Fibroblast of lung (primary cell): Measurements from ENCODE around the gene NACA. TPM values are rescaled to one million over a fixed set of nuclear protein-coding genes. Genes with fewer than 3 reads are reported as not detected.
A peak's percentile ranks its signal among the peaks of the same experiment; 100 is the strongest.
"Not testable (repeated sequence)": the region's sequence is repeated elsewhere in the genome, so short reads cannot be mapped to it uniquely, and the experiment has no call there.

ENCODE experiments used
- DNase-seq, 2 donors: peaks; one replicate each; pipeline versions ENCODE4 v3.0.0 to v3.0.0-alpha.2; 2010; ENCODE audit warnings: low read depth in 2 of 2
- H2AFZ ChIP-seq: 2 replicates; pipeline ENCODE4 v1.5.1; 2012; ENCODE audit warnings: low read length, control low read depth, inconsistent platforms
- H3K27ac ChIP-seq: 2 replicates; pipeline ENCODE4 v1.5.1; 2011; ENCODE audit warnings: low read length, control low read depth; ENCODE audit not compliant: insufficient read depth
- H3K27me3 ChIP-seq: 2 replicates; pipeline ENCODE4 v1.5.1; 2011; ENCODE audit warnings: mild to moderate bottlenecking, low read length; ENCODE audit not compliant: control insufficient read depth, insufficient read depth
- H3K36me3 ChIP-seq: 2 replicates; pipeline ENCODE4 v1.5.1; 2011; ENCODE audit warnings: low read length; ENCODE audit not compliant: control insufficient read depth, insufficient read depth
- H3K4me1 ChIP-seq: 2 replicates; pipeline ENCODE4 v1.5.1; 2011; ENCODE audit warnings: low read length; ENCODE audit not compliant: control insufficient read depth, insufficient read depth; ENCODE audit errors: extremely low read depth
- H3K4me2 ChIP-seq: 2 replicates; pipeline ENCODE4 v1.5.1; 2011; ENCODE audit warnings: low read length, control low read depth; ENCODE audit not compliant: insufficient read depth; ENCODE audit errors: extremely low read depth
- H3K4me3 ChIP-seq, 4 experiments: fragments of 200-600 bp in 1 of 4; sonication (generic) in 1 of 4; replicated peaks in 1 of 4; 2 replicates each; pipeline ENCODE4 v1.5.1; 2011 to 2016; ENCODE audit warnings: low read length in 4 of 4, low read depth in 3 of 4, mild to moderate bottlenecking in 3 of 4, control low read depth in 2 of 4, inconsistent platforms in 1 of 4, mixed read lengths in 1 of 4; ENCODE audit not compliant: insufficient read depth in 1 of 4; ENCODE audit errors: control extremely low read depth in 1 of 4
- H3K79me2 ChIP-seq: 2 replicates; pipeline ENCODE4 v1.5.1; 2012; ENCODE audit warnings: mild to moderate bottlenecking, low read length, inconsistent platforms; ENCODE audit not compliant: control insufficient read depth, insufficient read depth
- H3K9ac ChIP-seq: 2 replicates; pipeline ENCODE4 v1.5.1; 2011; ENCODE audit warnings: mild to moderate bottlenecking, low read length, control low read depth; ENCODE audit not compliant: insufficient read depth
- H3K9me3 ChIP-seq: 2 replicates; pipeline ENCODE4 v1.5.1; 2012; ENCODE audit warnings: low read depth, low read length; ENCODE audit not compliant: control insufficient read depth, insufficient read depth
- H4K20me1 ChIP-seq: 2 replicates; pipeline ENCODE4 v1.5.1; 2011; ENCODE audit warnings: low read length; ENCODE audit not compliant: control insufficient read depth, insufficient read depth; ENCODE audit errors: extremely low read depth
- EZH2 ChIP-seq: IDR thresholded peaks from 2 replicates; pipeline ENCODE4 v1.5.1; 2012; ENCODE audit warnings: low read length, control low read depth, mild to moderate bottlenecking; ENCODE audit errors: missing control alignments
- polyA plus RNA-seq, 2 donors: library from polyadenylated mRNA; depleted of rRNA in 1 of 2; stranded (reverse) in 1 of 2; unstranded in 1 of 2; fragments of >200 nt; gene quantifications; 2 replicates each; pipeline ENCODE4 v1.2.1, GENCODE V29; 2011 to 2012; ENCODE audit warnings: missing spikeins in 1 of 2
- total RNA-seq: library from RNA; depleted of rRNA; stranded (reverse); fragments of >200 nt; gene quantifications from 2 replicates; pipeline ENCODE4 v1.2.1, GENCODE V29; 2014
- TF ChIP-seq, protein P1 (sequence below), 2 donors: IDR thresholded peaks in 1 of 2; conservative IDR thresholded peaks in 1 of 2; 1 replicate in 1 of 2; 2 replicates in 1 of 2; pipeline ENCODE4 v1.5.1; 2011 to 2012; ENCODE audit warnings: low read length in 2 of 2, control low read depth in 1 of 2, inconsistent platforms in 1 of 2, low read depth in 1 of 2, mild to moderate bottlenecking in 1 of 2

The NACA gene
- total and polyA plus RNA-seq, 2 donors (not counting 1 experiment from before 2014, with no cell fraction given), result 971 to 1,188 TPM

DNA sequence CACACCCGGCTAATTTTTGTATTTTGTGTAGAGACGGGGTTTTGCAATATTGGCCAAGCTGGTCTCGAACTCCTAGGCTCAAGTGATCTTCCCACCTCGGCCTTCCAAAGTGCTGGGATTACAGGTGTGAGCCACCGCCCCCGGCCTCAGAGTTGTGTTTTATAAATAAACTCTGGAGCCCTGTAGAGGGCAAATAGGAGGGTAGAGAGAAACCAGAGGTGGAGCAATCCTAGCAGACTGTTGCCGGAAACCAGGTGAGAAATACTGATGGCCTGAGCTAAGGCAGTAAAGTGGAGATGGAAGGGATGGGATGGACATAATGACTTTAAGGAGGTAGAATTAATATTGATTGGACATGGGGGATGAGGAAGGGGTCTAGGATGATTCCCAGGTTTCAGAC is 35.4 kb upstream of the NACA start:
- H2AFZ ChIP-seq, result no peak overlapping the region
- no peaks in the 10 kb centered on the region for H3K4me1 ChIP-seq
- H3K36me3 ChIP-seq, result no peaks in the 10 kb centered on the region
- no peak for DNase-seq
- no peak for TF ChIP-seq EZH2
- TF ChIP-seq, protein P1, sequence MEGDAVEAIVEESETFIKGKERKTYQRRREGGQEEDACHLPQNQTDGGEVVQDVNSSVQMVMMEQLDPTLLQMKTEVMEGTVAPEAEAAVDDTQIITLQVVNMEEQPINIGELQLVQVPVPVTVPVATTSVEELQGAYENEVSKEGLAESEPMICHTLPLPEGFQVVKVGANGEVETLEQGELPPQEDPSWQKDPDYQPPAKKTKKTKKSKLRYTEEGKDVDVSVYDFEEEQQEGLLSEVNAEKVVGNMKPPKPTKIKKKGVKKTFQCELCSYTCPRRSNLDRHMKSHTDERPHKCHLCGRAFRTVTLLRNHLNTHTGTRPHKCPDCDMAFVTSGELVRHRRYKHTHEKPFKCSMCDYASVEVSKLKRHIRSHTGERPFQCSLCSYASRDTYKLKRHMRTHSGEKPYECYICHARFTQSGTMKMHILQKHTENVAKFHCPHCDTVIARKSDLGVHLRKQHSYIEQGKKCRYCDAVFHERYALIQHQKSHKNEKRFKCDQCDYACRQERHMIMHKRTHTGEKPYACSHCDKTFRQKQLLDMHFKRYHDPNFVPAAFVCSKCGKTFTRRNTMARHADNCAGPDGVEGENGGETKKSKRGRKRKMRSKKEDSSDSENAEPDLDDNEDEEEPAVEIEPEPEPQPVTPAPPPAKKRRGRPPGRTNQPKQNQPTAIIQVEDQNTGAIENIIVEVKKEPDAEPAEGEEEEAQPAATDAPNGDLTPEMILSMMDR (conservative IDR thresholded peaks at IDR 0.05 in 1 of 2, IDR thresholded peaks at IDR 0.05 in 1 of 2; ENCODE audit: low read depth in 1 of 2, low read length in 2 of 2), result no peak
- H3K4me2 ChIP-seq, result no peak overlapping the region
- H3K9ac ChIP-seq, result no peak overlapping the region
- H3K79me2 ChIP-seq, result no peaks in the 10 kb centered on the region
- H3K27me3 ChIP-seq, result no peaks in the 10 kb centered on the region
- H3K4me3 ChIP-seq, result no peak overlapping the region
- H3K9me3 ChIP-seq, result no peaks in the 10 kb centered on the region
- no peak overlapping the region for H3K27ac ChIP-seq
- no peaks in the 10 kb centered on the region for H4K20me1 ChIP-seq

DNA sequence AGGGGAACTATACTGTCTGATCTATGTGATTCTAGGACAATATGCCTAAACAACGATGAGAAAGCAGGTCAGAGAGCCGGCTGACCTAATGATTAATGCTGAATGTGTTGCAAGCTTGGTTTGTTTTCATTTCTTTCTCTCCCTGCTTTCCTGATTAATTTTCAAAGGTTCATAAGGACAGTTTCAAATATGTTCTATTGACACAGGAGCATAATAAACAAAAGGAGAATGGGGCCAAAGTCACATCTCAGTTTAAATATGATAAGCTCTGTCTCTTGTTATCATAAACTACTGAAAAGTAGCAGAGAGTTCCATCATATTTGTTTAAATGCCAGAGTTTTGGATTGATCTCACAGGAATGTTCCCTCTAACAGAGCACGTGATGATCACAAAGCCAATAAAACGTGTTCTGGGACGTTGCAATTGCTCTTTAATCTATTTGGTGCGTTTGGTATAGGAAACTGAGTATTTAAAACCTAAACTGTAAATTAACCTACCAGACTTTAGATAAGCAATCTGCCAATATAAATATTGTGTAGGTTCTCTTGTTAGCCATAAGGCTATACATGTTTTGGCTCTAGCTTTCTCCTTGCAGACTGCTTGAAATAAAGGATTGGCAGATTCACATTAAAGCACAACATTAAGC is 34.3 kb upstream of the NACA start:
- peak in 1 of 2 donors; percentile 28 for DNase-seq
- no peaks in the 10 kb centered on the region for H3K9me3 ChIP-seq
- H3K4me2 ChIP-seq, result no peak overlapping the region
- no peak overlapping the region for H2AFZ ChIP-seq
- no peaks in the 10 kb centered on the region for H3K79me2 ChIP-seq
- no peaks in the 10 kb centered on the region for H3K27me3 ChIP-seq
- no peak overlapping the region for H3K27ac ChIP-seq
- no peak overlapping the region for H3K4me3 ChIP-seq
- no peaks in the 10 kb centered on the region for H3K36me3 ChIP-seq
- no peak overlapping the region for H3K9ac ChIP-seq
- no peaks in the 10 kb centered on the region for H3K4me1 ChIP-seq
- TF ChIP-seq, protein P1 (conservative IDR thresholded peaks at IDR 0.05 in 1 of 2, IDR thresholded peaks at IDR 0.05 in 1 of 2; ENCODE audit: low read depth in 1 of 2, low read length in 2 of 2), result no peak
- TF ChIP-seq EZH2, result no peak
- no peaks in the 10 kb centered on the region for H4K20me1 ChIP-seq

DNA sequence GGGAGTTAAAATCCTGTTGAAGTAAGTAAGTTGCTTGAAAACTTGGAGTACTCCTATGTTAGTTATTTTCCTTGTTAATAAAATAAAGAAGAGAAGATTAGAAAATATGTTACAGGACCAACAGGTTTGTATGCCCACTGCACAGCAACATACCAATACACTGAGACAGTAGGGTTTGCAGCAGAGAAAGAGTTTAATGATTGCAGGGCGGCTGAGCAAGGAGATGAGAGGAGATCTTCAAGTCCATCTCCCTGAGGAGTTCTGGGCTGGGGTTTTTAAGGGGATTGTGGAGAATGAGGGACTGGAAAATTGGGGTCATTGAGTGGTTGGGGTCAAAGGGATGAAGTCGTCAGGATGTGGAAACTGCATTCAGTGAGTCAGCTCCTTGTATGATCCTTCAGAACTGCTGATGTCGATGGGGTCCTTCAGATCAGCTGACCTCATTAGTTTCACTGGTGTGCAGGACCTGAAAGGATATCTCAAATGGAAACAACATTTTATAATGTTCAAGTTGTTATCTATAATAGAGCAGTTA is 33.7 kb upstream of the NACA start:
- peak in 1 of 2 donors; percentile 29 for DNase-seq
- no peak overlapping the region for H3K27ac ChIP-seq
- no peaks in the 10 kb centered on the region for H4K20me1 ChIP-seq
- no peaks in the 10 kb centered on the region for H3K9me3 ChIP-seq
- no peak overlapping the region for H3K9ac ChIP-seq
- H2AFZ ChIP-seq, result no peak overlapping the region
- TF ChIP-seq, protein P1 (conservative IDR thresholded peaks at IDR 0.05 in 1 of 2, IDR thresholded peaks at IDR 0.05 in 1 of 2; ENCODE audit: low read depth in 1 of 2, low read length in 2 of 2), result no peak
- TF ChIP-seq EZH2, result no peak
- no peak overlapping the region for H3K4me2 ChIP-seq
- no peaks in the 10 kb centered on the region for H3K4me1 ChIP-seq
- no peaks in the 10 kb centered on the region for H3K79me2 ChIP-seq
- H3K4me3 ChIP-seq, result no peak overlapping the region
- H3K36me3 ChIP-seq, result no peaks in the 10 kb centered on the region
- H3K27me3 ChIP-seq, result no peaks in the 10 kb centered on the region

DNA sequence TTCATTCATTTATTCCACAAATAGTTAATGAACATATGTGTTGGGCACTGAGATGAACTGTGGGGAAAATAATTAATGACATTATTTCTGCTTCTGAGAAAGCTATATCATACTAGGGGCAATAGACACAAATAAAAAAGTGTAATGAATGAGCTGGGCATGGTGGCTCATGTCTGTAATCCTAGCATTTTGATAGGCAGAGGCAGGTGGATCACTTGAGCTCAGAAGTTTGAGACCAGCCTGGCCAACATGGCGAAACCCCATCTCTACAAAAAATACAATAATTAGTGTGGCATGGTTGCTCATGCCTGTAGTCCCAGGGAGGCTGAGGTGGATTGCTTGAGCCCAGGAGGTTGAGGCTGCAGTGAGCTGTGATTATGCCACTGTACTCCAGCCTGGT is 32.9 kb upstream of the NACA start:
- not testable (repeated sequence) for H3K4me1 ChIP-seq, H2AFZ ChIP-seq, H4K20me1 ChIP-seq, DNase-seq, H3K79me2 ChIP-seq, H3K27ac ChIP-seq, H3K9me3 ChIP-seq, H3K4me3 ChIP-seq, H3K9ac ChIP-seq, H3K36me3 ChIP-seq, H3K27me3 ChIP-seq, H3K4me2 ChIP-seq
